Activated naive CD4-positive, alpha-beta T cell treated with anti-CD3 and anti-CD28 coated beads for 36 hours (primary cell): ENCODE data around the gene CD96. TPM values are rescaled to one million over a fixed set of nuclear protein-coding genes. Genes with fewer than 3 reads are reported as not detected.
"Not testable (repeated sequence)": the region's sequence is repeated elsewhere in the genome, so short reads cannot be mapped to it uniquely, and the experiment has no call there.

Experiments
- CTCF ChIA-PET: fragments of 350-600 bp; sonication (Branson Sonifier 250); formaldehyde crosslinking; loops from one replicate; lab custom pipeline; 2021; ENCODE audit warnings: antibody characterized with exemption; lab: Charles Lee
- DNase-seq: peaks from one replicate; pipeline ENCODE4 v3.0.0-alpha.2; 2020
- H3K27ac Mint-ChIP-seq: one replicate; pipeline ENCODE4 v1.8.0; 2021; ENCODE audit warnings: mild to moderate bottlenecking, mixed read lengths
- H3K27me3 Mint-ChIP-seq: one replicate; pipeline ENCODE4 v1.8.0; 2021; ENCODE audit warnings: low read depth, mixed read lengths
- H3K36me3 Mint-ChIP-seq: one replicate; pipeline ENCODE4 v1.8.0; 2021; ENCODE audit warnings: low read depth, mixed read lengths
- H3K4me1 Mint-ChIP-seq: one replicate; pipeline ENCODE4 v1.8.0; 2021; ENCODE audit warnings: low read depth, mixed read lengths
- H3K4me3 Mint-ChIP-seq: one replicate; pipeline ENCODE4 v1.8.0; 2021; ENCODE audit warnings: mild to moderate bottlenecking, moderate library complexity, mixed read lengths
- H3K9me3 Mint-ChIP-seq: one replicate; pipeline ENCODE4 v1.8.0; 2021; ENCODE audit warnings: mixed read lengths
- intact Hi-C: fragments of 100-400 bp; cut with micrococcal nuclease; formaldehyde crosslinking; loops from one replicate; pipeline ENCODE4 v1.15.1; 2023
- total RNA-seq, 2 experiments: library from RNA; stranded (reverse); gene quantifications; one replicate each; pipeline ENCODE4 v1.2.3, GENCODE V29; 2021

CD96 gene, protein sequence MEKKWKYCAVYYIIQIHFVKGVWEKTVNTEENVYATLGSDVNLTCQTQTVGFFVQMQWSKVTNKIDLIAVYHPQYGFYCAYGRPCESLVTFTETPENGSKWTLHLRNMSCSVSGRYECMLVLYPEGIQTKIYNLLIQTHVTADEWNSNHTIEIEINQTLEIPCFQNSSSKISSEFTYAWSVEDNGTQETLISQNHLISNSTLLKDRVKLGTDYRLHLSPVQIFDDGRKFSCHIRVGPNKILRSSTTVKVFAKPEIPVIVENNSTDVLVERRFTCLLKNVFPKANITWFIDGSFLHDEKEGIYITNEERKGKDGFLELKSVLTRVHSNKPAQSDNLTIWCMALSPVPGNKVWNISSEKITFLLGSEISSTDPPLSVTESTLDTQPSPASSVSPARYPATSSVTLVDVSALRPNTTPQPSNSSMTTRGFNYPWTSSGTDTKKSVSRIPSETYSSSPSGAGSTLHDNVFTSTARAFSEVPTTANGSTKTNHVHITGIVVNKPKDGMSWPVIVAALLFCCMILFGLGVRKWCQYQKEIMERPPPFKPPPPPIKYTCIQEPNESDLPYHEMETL
- 10 to 100 TPM; 52.7 to 61.8 TPM for total RNA-seq

DNA sequence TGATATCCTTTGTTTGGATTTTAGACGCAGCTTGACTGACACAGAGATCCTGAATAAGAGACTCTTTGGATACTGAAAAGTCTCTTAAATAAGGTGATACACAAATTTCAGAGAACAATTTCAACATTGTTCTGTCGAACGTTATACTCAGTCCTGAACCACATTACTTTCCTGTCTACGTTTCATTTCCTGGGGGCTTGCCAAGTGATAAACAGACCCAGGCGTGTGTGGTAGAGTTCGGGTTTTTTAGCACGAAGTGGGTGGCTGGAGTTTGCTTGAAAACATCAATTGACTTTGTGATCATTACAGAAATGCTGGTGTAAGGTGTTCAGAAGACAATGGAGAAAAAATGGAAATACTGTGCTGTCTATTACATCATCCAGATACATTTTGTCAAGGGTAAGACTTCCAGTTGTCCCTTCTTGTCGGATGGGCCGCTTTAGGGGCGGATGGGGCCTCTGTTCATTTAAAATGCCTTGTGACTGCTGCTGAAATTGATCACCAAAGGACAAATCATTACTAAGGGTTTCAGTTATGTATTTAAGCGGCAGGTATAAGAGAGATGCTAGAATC lies at the start of gene CD96:
Gene CD96, plus strand, starts transcription at position 287 of the 573 bp plus-strand sequence. Its CDS starts 52 bp downstream, at position 339.
- CTCF ChIA-PET = interaction anchor here (0.6 to 2.7 kb wide), 6 partner anchors 48 to 170 kb away, joined by 3 to 16 read pairs (median 5); no protein-coding TSS in a partner anchor
- Mint-ChIP-seq H3K27ac (peak within 1 kb of the TSS; percentile 75), H3K4me3 (peak within 1 kb of the TSS; percentile 85), H3K4me1 (peaks cover 79% of the 10 kb centered on the region), H3K9me3 (no peaks in the 10 kb centered on the region), H3K36me3 (peaks cover 19% of the 10 kb centered on the region), H3K27me3 (no peaks in the 10 kb centered on the region)
- intact Hi-C loops = loop anchor here (1.0 to 10.0 kb wide), 21 partner anchors 30 to 1735 kb away; partner anchors contain the start of genes ABHD10, GCSAM, NECTIN3 and PHLDB2
- peak; percentile 85 for DNase-seq

DNA sequence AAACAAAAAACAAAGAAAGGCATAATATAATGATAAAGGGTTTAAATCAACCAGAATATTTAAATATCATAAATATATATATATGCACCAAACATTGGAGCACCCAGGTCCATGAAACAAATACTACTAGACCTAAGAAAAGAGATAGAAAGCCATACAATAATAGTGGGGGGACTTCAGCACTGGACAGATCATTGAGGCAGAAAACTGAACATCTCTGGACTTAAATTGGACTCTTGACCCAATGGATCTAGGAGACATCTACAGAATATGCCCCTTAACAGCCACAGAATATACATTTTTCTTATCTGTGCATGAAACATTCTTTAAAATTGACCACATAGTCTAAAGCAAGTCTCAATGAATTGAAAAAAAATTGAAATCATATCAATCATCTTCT lies 48.7 kb upstream of the CD96 start:
- Mint-ChIP-seq H3K36me3 (no peaks in the 10 kb centered on the region), H3K27me3 (no peaks in the 10 kb centered on the region), H3K4me1 (no peaks in the 10 kb centered on the region), H3K4me3 (no peak overlapping the region), H3K9me3 (no peaks in the 10 kb centered on the region), H3K27ac (no peak overlapping the region)
- DNase-seq = no peak
- CTCF ChIA-PET = no interaction called here
- intact Hi-C loops = no loop called here

DNA sequence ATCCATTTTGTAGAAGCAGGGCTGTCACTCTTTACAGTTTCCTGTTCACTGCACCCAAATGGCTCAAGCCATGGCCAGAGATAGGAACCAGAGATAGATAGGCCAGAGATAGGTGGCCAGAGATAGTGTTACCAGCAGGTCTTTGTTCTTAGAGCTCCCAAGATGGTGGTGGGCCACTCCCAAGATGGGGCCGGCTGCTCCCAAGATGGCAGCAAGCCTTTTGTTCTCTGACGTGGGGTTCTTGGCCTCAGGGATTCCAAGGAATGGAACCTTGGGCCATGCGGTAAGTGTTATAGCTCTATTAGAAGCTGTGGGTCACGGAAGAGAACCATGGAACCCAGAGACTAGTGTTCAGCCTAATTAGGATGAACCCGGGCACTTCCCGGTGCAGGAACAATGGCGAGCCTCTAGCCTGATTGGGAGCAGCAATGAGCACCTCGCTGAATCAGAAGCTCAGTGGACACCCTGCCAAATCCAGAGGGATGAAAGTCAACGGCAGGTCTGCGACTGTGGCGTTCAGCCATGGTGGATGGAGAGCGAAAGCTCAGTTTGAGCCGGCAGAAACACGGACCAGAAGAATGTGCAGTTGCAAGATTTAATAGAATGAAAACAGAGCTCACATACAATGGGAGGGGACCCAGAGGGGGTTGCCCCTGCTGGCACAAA lies 45.0 kb upstream of the CD96 start:
- Mint-ChIP-seq H3K27me3 (no peaks in the 10 kb centered on the region), H3K4me1 (no peaks in the 10 kb centered on the region), H3K9me3 (peaks cover 8% of the 10 kb centered on the region), H3K27ac (no peak overlapping the region), H3K36me3 (no peaks in the 10 kb centered on the region), H3K4me3 (no peak overlapping the region)
- intact Hi-C loops = no loop called here
- no peak for DNase-seq
- CTCF ChIA-PET = no interaction called here

DNA sequence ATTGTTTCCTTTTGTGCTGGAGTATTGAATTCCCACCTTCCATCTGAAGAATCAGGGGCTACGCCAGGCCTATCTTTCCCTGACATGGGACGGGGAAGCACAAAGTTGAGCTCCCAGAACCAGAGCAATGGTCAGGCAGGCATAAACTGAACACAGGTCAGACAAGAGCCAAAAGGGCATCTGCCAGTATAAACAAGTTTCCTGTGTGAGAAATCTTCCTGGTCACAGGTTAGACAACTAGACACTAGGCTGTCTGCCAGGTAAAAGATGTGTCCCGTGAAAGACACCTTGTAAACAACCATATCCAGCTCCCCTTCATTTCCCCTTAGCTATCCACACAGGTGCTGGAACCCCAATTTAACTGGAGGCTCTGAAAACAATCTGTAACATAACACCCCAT lies 44.0 kb upstream of the CD96 start:
- Mint-ChIP-seq H3K4me3 (no peak overlapping the region), H3K27me3 (no peaks in the 10 kb centered on the region), H3K27ac (no peak overlapping the region), H3K36me3 (no peaks in the 10 kb centered on the region), H3K9me3 (peaks cover 8% of the 10 kb centered on the region), H3K4me1 (no peaks in the 10 kb centered on the region)
- intact Hi-C loops = no loop called here
- no peak for DNase-seq
- CTCF ChIA-PET = no interaction called here

DNA sequence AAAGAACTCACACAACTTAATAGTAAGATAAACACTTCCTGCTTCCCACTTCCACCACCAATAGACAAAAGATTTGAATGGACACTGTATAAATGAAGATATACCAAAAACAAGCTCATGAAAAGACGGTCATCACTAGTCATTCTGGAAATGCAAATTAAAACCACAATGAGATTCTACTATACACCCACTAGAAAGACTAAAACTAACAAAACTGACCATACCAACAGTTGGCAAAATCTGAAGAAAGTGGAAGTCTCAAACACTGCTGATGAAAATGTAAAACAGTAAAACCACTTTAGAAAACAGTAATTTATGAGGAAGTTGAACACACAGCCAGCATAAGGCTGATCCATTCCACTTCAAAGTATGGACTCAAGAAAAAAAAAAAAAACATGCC lies 35.6 kb upstream of the CD96 start:
- H3K9me3 Mint-ChIP-seq = peaks cover 4% of the 10 kb centered on the region
- H3K27me3 Mint-ChIP-seq = no peaks in the 10 kb centered on the region

DNA sequence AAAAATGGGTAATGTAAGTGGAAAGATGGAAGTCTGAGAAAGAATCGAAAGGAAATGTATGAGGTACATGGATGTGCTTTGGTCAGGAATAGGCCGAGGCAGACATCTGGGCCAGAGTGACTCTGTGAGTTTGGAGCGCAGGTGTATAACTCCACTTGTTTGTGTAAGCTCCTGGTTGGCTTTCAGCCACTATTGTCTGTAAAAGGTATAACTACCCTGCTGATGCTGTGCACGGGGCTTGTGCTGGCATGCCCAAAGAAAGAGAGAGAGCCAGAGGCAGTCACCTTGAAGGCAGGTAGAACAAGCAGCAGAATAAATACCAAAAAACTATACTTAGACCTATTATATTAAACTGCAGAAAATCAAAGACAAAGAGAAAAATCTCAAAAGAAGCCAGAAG lies 32.7 kb upstream of the CD96 start:
- Mint-ChIP-seq H3K9me3 (no peaks in the 10 kb centered on the region), H3K36me3 (no peaks in the 10 kb centered on the region), H3K27me3 (no peaks in the 10 kb centered on the region), H3K27ac (no peak overlapping the region), H3K4me3 (no peak overlapping the region), H3K4me1 (no peaks in the 10 kb centered on the region)
- no peak for DNase-seq
- intact Hi-C loops = no loop called here
- CTCF ChIA-PET = no interaction called here

More for the DNA sequence above, 35.6 kb upstream of the CD96 start:
- H3K27ac Mint-ChIP-seq = no peak overlapping the region
- DNase-seq = no peak
- CTCF ChIA-PET = no interaction called here
- H3K4me3 Mint-ChIP-seq = no peak overlapping the region
- H3K4me1 Mint-ChIP-seq = no peaks in the 10 kb centered on the region
- intact Hi-C loops = no loop called here
- no peaks in the 10 kb centered on the region for H3K36me3 Mint-ChIP-seq

DNA sequence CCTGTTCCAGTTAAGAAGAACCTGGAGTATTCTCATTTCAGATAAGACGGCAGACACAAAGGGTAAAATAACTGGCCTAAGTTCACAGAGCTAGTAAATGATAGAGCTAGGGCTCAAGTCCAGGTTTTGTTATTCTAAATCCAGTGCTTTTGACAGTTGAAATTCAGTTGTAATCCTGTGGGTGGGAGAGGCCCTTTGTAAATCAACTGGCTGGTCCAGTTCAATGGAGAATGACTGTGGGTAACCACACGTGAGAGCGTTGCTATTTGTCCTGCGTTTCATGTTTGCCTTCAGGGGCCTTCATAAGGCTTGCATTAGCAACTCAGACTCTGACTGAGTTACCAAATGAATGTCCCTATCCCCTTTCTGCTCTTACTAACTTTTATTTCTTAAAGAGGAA lies 24.2 kb upstream of the CD96 start:
- no peak overlapping the region for H3K4me3 Mint-ChIP-seq
- CTCF ChIA-PET = no interaction called here
- intact Hi-C loops = no loop called here
- H3K27me3 Mint-ChIP-seq = no peaks in the 10 kb centered on the region
- H3K36me3 Mint-ChIP-seq = no peaks in the 10 kb centered on the region
- DNase-seq = no peak
- no peaks in the 10 kb centered on the region for H3K9me3 Mint-ChIP-seq
- no peak overlapping the region for H3K27ac Mint-ChIP-seq
- H3K4me1 Mint-ChIP-seq = no peaks in the 10 kb centered on the region

DNA sequence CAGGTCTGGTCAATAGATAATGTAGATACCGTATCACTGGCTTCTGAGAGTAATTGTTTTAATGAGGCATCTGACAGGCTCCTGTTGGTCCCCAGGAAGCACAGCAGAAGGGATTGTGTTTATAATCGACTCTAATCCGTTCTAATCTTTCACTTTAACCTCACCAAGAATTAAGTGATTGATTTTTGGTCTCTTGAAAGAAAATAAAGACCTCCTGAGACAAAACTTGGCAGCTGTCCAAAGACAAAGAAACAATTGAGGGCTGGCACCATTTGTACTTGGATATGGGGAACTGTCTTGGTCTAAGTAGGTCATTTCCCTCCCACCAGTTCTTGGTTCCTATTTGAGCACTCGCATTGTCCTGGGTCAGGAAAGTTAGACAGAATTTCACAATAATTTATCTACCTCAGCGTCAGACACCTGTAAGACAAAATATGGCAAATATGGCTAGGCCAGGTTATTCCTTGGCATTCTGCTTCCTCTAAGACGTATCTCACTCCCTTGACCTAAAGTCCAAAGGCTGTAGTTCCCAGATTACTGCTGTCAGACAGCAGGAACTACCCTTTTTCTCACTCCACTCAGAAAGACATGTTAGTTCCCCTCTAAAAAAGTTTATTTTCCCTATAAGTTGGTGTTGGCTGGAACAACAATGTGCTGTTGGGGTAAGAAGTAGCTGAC lies 22.7 kb upstream of the CD96 start:
- Mint-ChIP-seq H3K27ac (no peak overlapping the region), H3K27me3 (no peaks in the 10 kb centered on the region), H3K36me3 (no peaks in the 10 kb centered on the region), H3K4me1 (no peaks in the 10 kb centered on the region), H3K9me3 (no peaks in the 10 kb centered on the region), H3K4me3 (no peak overlapping the region)
- CTCF ChIA-PET = no interaction called here
- intact Hi-C loops = no loop called here
- no peak for DNase-seq

DNA sequence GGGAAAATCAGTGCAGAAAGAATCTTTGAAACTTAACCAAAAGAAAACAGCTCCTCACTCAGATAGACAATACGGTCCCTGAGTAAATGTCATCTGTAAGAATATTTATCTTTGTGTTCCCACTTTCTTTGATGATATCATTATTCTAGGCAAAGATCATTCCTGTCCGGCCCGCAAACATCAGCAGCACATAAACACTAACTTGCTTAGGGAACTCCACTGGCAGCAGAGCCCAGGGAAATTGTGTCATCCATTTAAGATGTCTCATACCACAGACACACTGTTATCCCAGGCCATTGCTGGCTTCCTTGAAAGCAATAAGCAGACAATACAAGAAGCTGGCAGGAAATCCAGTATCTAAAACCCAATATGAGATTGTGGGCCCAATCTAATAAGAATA lies 20.1 kb upstream of the CD96 start:
- CTCF ChIA-PET = interaction anchor here (1.3 kb wide), 1 partner anchor 12 kb away, joined by 3 read pairs; no protein-coding TSS in a partner anchor
- Mint-ChIP-seq H3K4me3 (no peak overlapping the region), H3K27me3 (no peaks in the 10 kb centered on the region), H3K9me3 (no peaks in the 10 kb centered on the region), H3K27ac (no peak overlapping the region), H3K4me1 (no peaks in the 10 kb centered on the region), H3K36me3 (no peaks in the 10 kb centered on the region)
- no peak for DNase-seq
- intact Hi-C loops = no loop called here

DNA sequence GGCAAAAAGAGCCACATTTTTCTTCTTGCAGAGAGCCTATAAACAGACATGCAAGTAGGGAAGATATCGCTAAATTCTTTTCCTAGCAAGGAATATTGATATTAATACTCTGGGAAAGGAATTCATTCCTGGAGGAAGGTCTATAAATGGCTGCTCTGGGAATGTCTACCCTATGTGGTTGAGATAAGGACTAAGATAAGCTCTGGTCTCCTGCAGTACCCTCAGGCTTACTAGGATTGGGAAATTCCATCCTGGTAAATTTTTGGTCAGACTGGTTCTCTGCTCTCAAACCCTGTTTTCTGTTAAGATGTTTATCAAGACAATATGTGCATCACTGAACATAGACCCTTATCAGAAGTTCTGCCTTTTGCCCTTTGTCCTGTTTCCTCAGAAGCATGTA lies 17.5 kb upstream of the CD96 start:
- H3K27me3 Mint-ChIP-seq, H3K36me3 Mint-ChIP-seq, intact Hi-C loops, H3K9me3 Mint-ChIP-seq, H3K27ac Mint-ChIP-seq, H3K4me1 Mint-ChIP-seq, H3K4me3 Mint-ChIP-seq, DNase-seq, CTCF ChIA-PET: not testable (repeated sequence)

DNA sequence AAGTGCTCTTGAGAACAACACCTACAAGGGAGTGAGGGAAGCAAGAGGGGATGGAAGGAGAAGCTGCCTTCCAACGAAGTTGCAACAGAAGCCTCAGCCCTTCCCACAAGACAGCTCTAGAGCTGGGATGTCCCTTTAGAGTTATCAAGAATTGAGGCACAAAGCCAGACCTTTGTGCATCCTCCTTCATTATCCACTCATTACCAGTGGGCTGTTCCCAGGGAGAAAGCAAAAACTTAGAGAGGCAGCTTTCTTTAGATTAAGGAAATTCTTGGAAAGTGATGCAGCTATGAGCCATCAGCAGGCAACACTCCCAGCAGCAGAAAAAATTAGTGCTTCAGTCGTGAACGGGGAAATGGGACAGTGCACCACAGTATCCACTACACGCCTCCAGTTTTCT lies 10.6 kb upstream of the CD96 start:
- H3K4me1 Mint-ChIP-seq = peaks cover 6% of the 10 kb centered on the region
- no peaks in the 10 kb centered on the region for H3K27me3 Mint-ChIP-seq
- no peak overlapping the region for H3K4me3 Mint-ChIP-seq
- intact Hi-C loops = loop anchor here (1.0 kb wide), 1 partner anchor 8 kb away; no protein-coding TSS in a partner anchor
- H3K9me3 Mint-ChIP-seq = peaks cover 4% of the 10 kb centered on the region
- no peak overlapping the region for H3K27ac Mint-ChIP-seq
- CTCF ChIA-PET = no interaction called here
- H3K36me3 Mint-ChIP-seq = no peaks in the 10 kb centered on the region
- no peak for DNase-seq

DNA sequence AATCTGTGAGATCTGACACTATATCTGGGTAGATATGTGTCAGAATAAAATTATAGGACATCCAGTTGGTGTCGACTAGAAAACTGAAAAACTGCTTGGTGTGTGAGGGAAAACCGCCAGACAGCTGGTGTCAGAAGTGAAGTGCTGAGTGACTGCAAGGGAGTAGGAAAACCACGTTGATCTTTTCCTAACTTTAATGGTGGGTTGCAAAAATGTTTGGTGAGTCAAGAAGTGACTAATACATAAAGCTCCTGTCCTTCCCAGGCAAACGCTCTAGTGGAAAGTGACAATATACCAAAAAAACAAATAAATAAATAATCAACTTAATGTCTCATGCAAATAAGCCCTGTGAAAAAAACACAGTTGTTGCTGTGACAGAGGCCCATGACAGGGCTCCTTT lies 7.3 kb upstream of the CD96 start:
- H3K4me1 Mint-ChIP-seq = peaks cover 26% of the 10 kb centered on the region
- no peaks in the 10 kb centered on the region for H3K27me3 Mint-ChIP-seq
- H3K27ac Mint-ChIP-seq = no peak overlapping the region
- no peak overlapping the region for H3K4me3 Mint-ChIP-seq
- intact Hi-C loops = no loop called here
- no peak for DNase-seq
- H3K9me3 Mint-ChIP-seq = peaks cover 4% of the 10 kb centered on the region
- no peaks in the 10 kb centered on the region for H3K36me3 Mint-ChIP-seq
- CTCF ChIA-PET = interaction anchor here (0.6 to 1.5 kb wide), 2 partner anchors 13 to 117 kb away, joined by 3 to 4 read pairs; no protein-coding TSS in a partner anchor
